Mammary epithelial cell (primary cell): Measurements from ENCODE around the gene FKBP14.

ENCODE experiments used
- CTCF ChIP-seq, 2 donors: IDR thresholded peaks in 1 of 2; conservative IDR thresholded peaks in 1 of 2; 2 replicates each; pipeline ENCODE4 v1.5.1; 2011 to 2012; ENCODE audit warnings: inconsistent platforms in 2 of 2, low read length in 2 of 2, mild to moderate bottlenecking in 2 of 2, control low read depth in 1 of 2, low read depth in 1 of 2; ENCODE audit not compliant: insufficient read depth in 1 of 2; ENCODE audit errors: extremely low read depth in 1 of 2
- EZH2 ChIP-seq: IDR thresholded peaks from 2 replicates; pipeline ENCODE4 v1.6.1; 2012; ENCODE audit warnings: low read length, inconsistent platforms, borderline replicate concordance

DNA sequence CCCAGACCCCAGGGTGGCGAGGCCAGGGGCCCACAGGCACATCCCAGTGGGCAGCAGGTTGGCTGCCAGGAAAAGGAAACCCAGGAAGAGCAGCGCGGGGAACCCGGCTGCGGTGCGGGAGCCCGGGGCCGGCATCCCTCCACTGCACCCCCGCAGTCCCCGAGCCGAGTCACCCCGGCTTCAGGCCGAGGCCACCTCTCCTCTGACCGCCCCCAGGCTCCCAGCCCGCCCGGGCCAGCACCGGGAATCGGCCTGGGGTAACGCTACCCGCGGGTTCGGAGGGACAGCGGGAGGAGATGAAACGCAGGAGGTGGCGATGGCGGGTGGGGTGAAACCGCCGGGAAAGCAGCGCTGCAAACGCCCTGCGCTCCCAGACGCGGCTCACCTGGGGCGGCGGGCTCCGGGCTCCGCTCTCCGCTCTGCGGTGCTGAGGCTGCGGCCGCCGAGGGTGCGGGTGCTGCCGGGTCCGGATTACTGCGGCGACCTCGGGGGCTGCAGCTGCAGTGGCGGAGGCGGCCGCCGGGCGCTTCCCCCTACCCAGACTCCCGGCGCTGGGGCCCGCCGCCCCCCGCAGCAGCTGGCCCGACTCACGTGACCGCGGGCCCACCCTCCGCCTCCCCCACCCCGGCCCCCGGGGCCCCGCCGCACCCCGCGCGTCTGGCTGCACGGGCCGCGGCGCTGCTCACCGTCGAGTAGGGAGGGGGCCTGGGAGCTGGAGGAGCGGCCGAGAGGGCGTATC, 37.1 kb downstream of the FKBP14 start, which contains the start of gene SCRN1:
- TF ChIP-seq CTCF (conservative IDR thresholded peaks at IDR 0.05 in 1 of 2, IDR thresholded peaks at IDR 0.05 in 1 of 2; ENCODE audit: extremely low read depth in 1 of 2, insufficient read depth in 1 of 2, low read depth in 1 of 2, low read length in 2 of 2) (no peak), EZH2 (no peak)
